H1 (cell line): ENCODE results near the gene CENPP.

Experiments used
- ATF3 ChIP-seq: IDR thresholded peaks from 2 replicates; pipeline ENCODE4 v1.6.1; 2011; ENCODE audit warnings: low read depth, mild to moderate bottlenecking, low read length; ENCODE audit not compliant: insufficient read depth
- CREB1 ChIP-seq: IDR thresholded peaks from 2 replicates; pipeline ENCODE4 v1.6.1; 2012; ENCODE audit warnings: inconsistent platforms
- CTCF ChIP-seq, 3 experiments: IDR thresholded peaks; 1 replicate in 2 of 3; 2 replicates in 1 of 3; pipeline versions ENCODE4 v1.5.1 to v1.6.1; 2011; ENCODE audit warnings: low read length in 3 of 3, mild to moderate bottlenecking in 3 of 3, inconsistent platforms in 2 of 3, low read depth in 1 of 3, moderate library complexity in 1 of 3; ENCODE audit not compliant: insufficient read depth in 1 of 3; ENCODE audit errors: control extremely low read depth in 1 of 3
- EP300 ChIP-seq, 2 experiments: IDR thresholded peaks; 1 replicate in 1 of 2; 2 replicates in 1 of 2; pipeline ENCODE4 v1.6.1; 2011 to 2012; ENCODE audit warnings: low read depth in 2 of 2, low read length in 2 of 2, mild to moderate bottlenecking in 2 of 2, borderline replicate concordance in 1 of 2, inconsistent platforms in 1 of 2, moderate library complexity in 1 of 2
- EZH2 ChIP-seq: fragments of 200-600 bp; sonication (generic); IDR thresholded peaks from 2 replicates; pipeline ENCODE4 v1.7.1; 2012; ENCODE audit warnings: low read depth, mild to moderate bottlenecking, moderate library complexity, low read length, inconsistent platforms; ENCODE audit not compliant: severe bottlenecking
- GABPA ChIP-seq: IDR thresholded peaks from 2 replicates; pipeline ENCODE4 v1.6.1; 2011; ENCODE audit warnings: mild to moderate bottlenecking, low read length, moderate library complexity, borderline replicate concordance; ENCODE audit not compliant: insufficient read depth
- JUN ChIP-seq: IDR thresholded peaks from 2 replicates; pipeline ENCODE4 v1.6.1; 2011; ENCODE audit warnings: low read depth, mild to moderate bottlenecking, improper control_type of control experiment, low read length
- JUND ChIP-seq: IDR thresholded peaks from 2 replicates; pipeline ENCODE4 v1.6.1; 2011; ENCODE audit warnings: mild to moderate bottlenecking, improper control_type of control experiment, low read length
- MAFK ChIP-seq: IDR thresholded peaks from 2 replicates; pipeline ENCODE4 v1.6.1; 2012; ENCODE audit warnings: low read depth, mild to moderate bottlenecking, improper control_type of control experiment, low read length
- POLR2A ChIP-seq, 2 experiments: IDR thresholded peaks; 1 replicate in 1 of 2; 2 replicates in 1 of 2; pipeline ENCODE4 v1.6.1; 2011; ENCODE audit warnings: low read depth in 2 of 2, low read length in 2 of 2, mild to moderate bottlenecking in 2 of 2; ENCODE audit errors: control extremely low read depth in 1 of 2
- RAD21 ChIP-seq, 2 experiments: IDR thresholded peaks in 1 of 2; conservative IDR thresholded peaks in 1 of 2; 2 replicates each; pipeline ENCODE4 v1.6.1; 2011; ENCODE audit warnings: low read depth in 2 of 2, low read length in 2 of 2, improper control_type of control experiment in 1 of 2, inconsistent platforms in 1 of 2, mild to moderate bottlenecking in 1 of 2, moderate library complexity in 1 of 2
- RFX5 ChIP-seq: IDR thresholded peaks from 2 replicates; pipeline ENCODE4 v1.6.1; 2011; ENCODE audit warnings: low read depth, low read length, improper control_type of control experiment, borderline replicate concordance
- ZNF274 ChIP-seq: IDR thresholded peaks from 2 replicates; pipeline ENCODE4 v1.7.0; 2012; ENCODE audit warnings: low read length, borderline replicate concordance; ENCODE audit errors: extremely low read depth

- TF ChIP-seq MAFK = no peak
- no peak for TF ChIP-seq EP300 (IDR thresholded peaks at IDR 0.05; ENCODE audit: borderline replicate concordance in 1 of 2, low read depth in 2 of 2, low read length in 2 of 2)
- TF ChIP-seq JUN = no peak
- TF ChIP-seq JUND = no peak
- no peak for TF ChIP-seq POLR2A (IDR thresholded peaks at IDR 0.05; ENCODE audit: control extremely low read depth in 1 of 2, low read depth in 2 of 2, low read length in 2 of 2)
- TF ChIP-seq CREB1 = no peak
- TF ChIP-seq GABPA = no peak
- no peak for TF ChIP-seq ZNF274
- TF ChIP-seq CTCF (IDR thresholded peaks at IDR 0.05; ENCODE audit: control extremely low read depth in 1 of 3, insufficient read depth in 1 of 3, low read depth in 1 of 3, low read length in 3 of 3) = no peak
- TF ChIP-seq RAD21 (IDR thresholded peaks at IDR 0.05 in 1 of 2, conservative IDR thresholded peaks at IDR 0.05 in 1 of 2; ENCODE audit: low read depth in 2 of 2, low read length in 2 of 2) = no peak
- no peak for TF ChIP-seq EZH2
- no peak for TF ChIP-seq ATF3
- TF ChIP-seq RFX5 = no peak
Measured at GRCh38 chr9:92603990-92604389, 278.2 kb downstream of the CENPP start.
